ENCODE measurements around the gene SPINT4.
"Not testable (repeated sequence)": the region's sequence is repeated elsewhere in the genome, so short reads cannot be mapped to it uniquely, and the experiment has no call there.

The SPINT4 gene

DNA sequence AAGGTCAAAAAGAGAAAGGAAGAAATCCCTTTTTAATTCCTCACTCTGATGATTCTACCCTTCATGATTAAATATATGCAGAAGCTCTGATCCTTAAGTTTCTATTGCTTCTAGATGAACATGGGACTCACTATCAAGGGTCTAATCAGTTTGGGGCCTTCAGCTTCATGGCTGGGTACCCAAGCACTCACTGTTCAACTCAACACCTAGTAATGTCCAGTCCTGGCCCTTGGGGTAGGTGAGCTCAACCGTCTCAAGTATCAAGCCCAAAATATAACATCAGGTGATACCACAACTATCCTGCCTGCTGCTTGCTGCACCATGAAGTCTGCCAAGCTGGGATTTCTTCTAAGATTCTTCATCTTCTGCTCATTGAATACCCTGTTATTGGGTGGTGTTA lies at the start of gene SPINT4:
SPINT4 (plus strand) TSS at position 301 of the 400 bp plus-strand sequence; CDS start at position 322, 21 bp downstream.
- DNase-seq (ENCODE audit: low spot score) = no peak

DNA sequence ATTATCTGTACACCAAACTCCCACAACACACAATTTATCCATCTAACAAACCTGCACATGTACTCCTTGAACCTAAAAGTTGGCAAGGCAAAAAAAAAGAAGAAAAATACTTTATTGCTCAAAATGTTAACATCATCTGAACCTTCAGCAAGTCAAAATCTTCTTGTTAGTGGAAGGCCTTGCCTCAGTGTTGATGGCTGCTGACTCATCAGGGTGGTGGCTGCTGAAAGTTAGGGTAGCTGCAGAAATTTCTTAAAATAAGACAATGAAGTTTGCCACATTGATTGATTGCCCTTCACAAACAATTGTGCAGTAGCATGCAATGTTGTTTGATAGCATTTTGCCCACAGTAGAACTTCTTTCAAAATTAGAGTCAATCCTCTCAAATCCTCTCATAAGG lies 49.4 kb upstream of the SPINT4 start:
- no peak for DNase-seq (ENCODE audit: low spot score)

DNA sequence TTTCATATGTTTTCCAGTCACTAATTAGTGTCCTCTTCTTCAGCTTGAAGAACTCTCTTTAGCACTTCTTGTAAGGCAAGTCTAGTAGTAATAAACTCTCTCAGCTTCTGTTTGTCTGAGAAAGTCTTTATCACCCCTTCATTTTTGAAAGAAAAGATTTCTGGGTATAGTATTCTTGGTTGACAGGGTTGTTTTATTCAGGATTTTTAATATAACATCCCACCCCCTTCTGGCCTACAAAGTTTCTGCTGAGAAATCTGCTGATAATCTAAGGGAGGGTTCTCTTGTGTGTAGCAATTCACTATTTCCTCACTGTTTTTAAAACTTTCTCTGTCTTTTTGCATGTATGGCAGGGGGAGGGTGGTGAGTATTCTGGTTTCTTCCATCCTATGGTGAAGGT lies 42.5 kb upstream of the SPINT4 start:
- no peak for DNase-seq (ENCODE audit: low spot score)

DNA sequence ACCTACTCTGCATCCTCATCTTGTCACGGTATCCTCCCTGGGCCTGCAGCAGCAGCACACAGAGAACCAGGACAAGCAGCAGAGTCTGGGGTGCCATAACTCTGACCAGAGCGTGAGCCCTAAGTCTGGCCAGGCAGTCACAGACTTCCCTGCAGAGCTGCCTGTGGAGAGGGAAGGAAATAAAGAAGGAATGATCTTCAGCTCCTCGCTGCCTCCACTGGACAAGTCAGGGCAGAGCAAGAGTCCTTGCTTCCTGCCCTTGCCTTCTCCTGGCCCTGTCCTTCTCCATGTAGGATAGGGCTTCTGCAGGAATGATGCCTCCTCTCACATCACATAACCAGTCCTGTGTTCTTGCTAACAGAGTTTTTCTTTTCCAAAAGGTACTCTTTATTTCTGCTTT lies 36.3 kb upstream of the SPINT4 start:
- DNase-seq (ENCODE audit: low spot score) = no peak

DNA sequence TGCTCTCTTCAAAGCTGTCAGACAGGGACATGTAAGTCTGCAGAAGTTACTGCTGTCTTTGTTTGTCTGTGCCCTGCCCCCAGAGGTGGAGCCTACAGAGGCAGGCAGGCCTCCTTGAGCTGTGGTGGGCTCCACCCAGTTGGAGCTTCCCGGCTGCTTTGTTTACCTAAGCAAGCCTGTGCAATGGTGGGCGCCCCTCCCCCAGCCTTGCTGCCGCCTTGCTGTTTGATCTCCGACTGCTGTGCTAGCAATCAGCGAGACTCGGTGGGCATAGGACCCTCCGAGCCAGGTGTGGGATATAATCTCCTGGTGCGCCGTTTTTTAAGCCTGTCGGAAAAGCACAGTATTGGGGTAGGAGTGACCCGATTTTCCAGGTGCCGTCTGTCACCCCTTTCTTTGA lies 28.8 kb upstream of the SPINT4 start:
- not testable (repeated sequence) for DNase-seq (ENCODE audit: low spot score)

DNA sequence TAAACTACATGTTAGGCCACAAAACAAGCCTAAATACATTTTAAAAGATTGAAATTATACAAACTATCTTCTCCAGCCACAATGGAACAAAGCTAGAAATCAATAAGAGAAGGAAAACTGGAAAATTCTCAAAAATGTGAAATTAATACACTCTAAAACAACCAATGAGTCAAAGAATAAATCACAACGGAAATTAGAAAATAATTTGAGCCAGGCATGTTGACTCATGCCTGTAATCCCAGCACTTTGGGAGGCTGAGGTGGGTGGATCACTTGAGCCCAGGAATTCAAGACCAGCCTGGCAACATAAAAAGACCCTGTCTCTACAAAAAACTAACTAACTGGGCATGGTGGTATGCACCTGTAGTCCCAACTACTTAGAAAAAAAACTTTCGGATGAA lies 26.7 kb upstream of the SPINT4 start:
- no peak for DNase-seq (ENCODE audit: low spot score)

DNA sequence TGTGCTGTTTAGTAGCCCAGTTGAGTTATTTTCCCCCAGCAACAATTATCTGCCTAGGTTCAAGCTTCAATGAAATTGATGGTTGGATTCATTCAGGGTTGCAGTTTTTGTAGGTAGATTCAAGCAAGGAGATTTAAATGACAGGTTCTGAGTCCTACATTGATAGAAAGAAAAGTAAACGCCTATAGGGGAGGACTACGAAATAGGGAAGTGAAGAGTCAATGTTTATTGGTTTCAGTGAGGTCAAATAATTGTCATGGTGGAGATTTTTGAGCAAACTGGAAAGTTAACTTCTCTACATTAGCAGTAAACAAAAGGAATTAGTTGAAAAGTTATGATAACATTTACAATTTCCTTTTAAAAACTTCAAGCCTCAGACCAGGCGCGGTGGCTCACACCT lies 21.0 kb upstream of the SPINT4 start:
- DNase-seq (ENCODE audit: low spot score) = no peak

DNA sequence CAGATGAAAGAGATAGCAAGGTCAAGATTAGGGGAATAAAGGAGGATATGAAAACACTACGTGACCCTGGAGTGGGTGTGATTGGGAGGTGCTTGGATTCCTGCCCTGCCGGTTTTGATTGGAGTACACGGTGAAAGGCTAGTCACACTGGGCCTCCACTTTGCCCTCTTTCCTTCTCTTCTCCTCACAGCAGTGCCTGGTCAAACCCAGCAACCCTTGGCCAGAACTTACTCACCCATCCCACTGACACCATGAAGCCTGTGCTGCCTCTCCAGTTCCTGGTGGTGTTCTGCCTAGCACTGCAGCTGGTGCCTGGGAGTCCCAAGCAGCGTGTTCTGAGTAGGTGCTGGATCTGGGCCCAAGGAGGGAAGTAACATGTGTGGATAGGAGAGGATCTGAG lies 20.3 kb upstream of the SPINT4 start, which contains the start of gene WFDC13:
WFDC13 (plus strand) TSS at position 166 of the 400 bp plus-strand sequence; CDS start at position 252, 86 bp downstream.
- DNase-seq (ENCODE audit: low spot score) = no peak

DNA sequence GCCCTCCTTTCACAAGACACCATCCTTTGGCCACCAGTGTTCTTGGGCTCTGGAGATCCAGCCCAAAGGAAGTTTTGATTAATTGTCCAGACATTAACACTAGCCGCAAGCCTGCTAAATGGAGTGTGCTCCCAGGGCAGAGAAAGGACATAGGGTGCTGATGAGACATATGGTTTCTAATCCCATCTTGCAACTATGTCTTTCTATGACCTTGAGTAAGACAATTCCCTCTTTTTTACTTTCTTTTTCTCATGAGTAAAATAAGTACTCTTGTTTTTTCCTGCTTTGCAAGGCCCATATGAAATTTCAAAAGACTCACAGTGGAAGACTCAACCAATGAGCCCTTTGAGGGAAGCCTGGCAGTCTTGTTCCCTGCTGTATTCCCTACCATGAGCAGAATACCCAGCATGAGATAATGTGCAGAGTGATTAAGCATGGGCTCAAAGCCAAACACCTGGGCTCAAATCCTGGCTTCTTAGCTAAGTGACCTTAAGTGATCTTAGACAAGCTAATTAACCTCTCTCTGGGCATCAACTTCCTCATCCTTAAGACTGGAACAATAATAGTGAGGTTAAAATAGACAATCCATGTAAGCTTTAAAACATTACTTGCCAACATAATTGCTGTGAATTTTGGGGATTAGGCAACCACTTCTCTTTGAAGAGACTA lies 17.0 kb upstream of the SPINT4 start, which contains the start of gene WFDC10B:
WFDC10B (minus strand) TSS at position 51 of the 669 bp plus-strand sequence. CDS start 19,027 bp downstream, outside the sequence.
- no peak for DNase-seq (ENCODE audit: low spot score)

DNA sequence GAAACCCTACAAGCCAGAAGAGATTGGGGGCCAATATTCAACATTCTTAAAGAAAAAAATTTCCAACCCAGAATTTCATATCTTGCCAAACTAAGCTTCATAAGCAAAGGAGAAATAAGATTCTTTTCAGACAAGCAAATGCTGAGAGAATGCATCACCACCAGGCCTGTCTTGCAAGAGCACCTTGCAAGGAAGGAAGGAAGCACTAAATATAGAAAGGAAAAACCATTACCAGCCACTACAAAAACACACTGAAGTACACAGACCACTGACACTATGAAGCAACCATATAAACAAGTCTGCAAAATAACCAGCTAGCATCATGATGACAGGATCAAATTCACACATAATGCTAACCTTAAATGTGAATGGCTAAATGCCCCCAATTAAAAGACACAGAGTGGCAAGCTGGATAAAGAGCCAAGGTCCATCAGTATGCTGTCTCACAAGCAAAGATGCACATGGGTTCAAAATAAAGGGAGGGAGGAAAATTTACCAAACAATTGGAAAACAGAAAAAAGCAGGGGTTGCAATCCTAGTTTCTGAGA lies 5.9 kb upstream of the SPINT4 start:
- DNase-seq (ENCODE audit: low spot score) = not testable (repeated sequence)

DNA sequence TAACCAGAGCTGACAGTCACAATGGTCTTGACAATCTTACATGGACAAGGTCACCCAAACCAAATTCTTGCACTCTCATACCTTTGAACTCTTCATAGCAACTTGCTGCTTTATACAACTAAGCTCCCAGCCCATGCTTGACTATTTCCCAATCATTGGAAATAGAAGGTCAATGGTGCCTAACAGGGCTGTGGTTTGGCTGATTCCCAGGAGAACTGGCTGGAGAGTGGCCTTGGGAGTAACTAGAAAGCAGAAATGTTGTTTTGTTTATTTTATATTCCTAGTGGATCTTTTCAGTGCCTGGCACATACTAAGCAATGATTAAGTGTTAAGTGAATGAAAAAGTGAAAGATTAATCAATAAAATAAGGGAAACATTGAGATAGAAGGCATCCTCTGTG lies 3.0 kb downstream of the SPINT4 start:
- DNase-seq (ENCODE audit: low spot score) = no peak

DNA sequence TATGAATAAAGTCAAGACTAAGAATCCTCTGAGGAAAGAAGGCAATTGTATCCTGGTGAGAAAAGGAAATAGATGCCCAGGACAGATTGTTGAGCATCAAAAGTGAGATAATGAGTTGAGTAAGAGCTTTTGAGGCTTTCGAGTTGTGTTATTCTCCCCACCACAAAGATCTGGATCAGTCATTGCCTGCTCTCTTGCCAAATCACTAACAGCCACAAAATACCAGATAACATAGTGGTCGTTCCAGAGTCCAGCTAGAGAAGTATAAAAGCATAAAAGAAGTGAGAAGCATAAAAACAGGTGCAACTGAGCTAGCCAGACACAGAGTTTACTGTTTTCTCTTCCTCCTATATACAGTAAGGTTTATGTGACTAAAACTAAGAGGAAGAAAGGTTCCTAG lies 4.9 kb downstream of the SPINT4 start:
- DNase-seq (ENCODE audit: low spot score) = no peak

DNA sequence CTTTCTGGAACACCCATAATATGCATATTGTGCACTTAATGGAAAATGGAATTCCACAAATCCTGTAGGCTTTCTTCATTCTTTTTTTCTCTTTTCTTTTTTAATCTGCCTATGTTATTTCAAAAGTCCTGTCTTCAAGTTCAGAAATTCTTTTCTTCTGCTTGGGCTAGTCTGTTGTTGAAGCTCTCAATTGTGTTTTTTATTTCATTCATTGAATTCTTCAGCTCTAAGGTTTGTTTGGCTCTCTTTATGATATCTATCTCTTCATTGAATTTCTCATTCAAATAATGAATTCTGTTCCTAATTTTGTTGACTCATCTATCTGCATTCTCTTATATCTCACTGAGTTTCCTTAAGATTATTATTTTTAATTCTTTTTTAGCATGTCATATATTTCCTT lies 10.1 kb downstream of the SPINT4 start:
- DNase-seq (ENCODE audit: low spot score) = no peak

DNA sequence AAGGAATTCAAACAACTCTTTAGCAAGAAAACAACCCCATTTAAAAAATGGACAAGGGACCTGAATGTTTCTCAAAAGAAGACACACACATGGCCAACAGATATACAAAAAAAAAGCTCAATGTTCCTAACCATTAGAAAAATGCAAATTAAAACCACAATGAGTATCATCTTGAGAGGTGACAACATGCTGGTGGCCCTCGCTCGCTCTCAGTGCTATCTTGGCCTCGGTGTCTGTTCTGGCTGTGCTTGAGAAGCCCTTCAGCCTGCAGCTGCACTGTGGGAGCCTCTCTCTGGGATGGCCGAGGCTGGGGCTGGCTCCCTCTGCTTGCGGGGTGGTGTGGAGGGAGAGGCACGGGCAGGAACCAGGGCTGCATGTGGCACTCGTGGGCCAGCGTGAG lies 13.4 kb downstream of the SPINT4 start:
- no peak for DNase-seq (ENCODE audit: low spot score)

DNA sequence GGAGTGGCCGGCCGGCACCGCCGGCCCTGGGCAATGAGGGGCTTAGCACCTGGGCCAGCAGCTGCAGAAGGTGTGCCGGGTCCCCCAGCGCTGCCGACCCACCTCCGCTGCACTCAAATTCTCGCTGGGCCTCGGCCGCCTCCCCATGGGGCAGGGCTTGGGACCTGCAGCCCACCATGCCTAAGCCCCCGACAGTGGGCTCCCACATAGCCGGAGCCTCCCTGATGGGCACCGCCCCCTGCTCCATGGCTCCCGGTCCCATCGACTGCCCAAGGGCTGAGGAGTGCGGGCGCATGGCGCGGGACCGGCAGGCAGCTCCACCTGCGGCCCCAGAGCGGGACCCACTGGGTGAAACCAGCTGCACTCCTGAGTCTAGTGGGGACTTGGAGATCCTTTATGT lies 13.8 kb downstream of the SPINT4 start:
- DNase-seq (ENCODE audit: low spot score) = no peak

DNA sequence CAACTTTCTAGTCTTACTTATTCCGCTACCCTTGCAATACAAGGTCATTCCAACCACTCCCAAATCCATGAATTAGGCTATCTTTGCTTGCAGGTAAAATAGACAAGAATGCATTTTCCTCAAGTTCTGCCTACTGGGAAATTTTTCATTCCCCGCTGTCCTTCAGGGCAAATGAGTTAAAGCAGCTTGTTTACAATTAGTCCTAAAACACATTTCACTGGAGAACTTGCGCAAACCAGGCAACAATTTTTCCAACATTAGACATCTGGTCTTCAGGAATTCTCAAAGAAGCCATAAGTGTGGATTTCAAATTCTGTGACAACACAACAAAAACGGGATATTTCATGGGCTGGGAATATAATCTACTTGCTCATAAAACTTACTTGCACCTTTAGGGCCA lies 20.4 kb downstream of the SPINT4 start:
- DNase-seq (ENCODE audit: low spot score) = no peak

DNA sequence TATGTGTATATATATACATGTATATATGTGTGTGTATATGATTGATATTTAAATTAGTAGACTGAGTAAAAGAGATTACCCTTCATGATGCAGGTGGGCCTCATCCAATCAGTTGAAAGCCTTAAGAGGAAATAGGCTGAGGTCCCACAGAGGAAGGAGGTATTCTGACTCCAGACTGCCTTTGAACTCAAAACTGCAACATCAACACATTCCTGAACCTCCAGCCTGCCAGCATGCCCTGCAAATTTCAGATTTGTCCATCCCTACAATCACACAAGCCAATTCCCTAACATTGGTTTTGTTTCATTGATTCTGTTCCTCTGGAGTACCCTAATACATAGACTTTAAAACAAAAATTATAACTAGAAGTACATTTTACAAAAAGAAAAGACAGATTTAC lies 22.9 kb downstream of the SPINT4 start:
- DNase-seq (ENCODE audit: low spot score) = no peak

DNA sequence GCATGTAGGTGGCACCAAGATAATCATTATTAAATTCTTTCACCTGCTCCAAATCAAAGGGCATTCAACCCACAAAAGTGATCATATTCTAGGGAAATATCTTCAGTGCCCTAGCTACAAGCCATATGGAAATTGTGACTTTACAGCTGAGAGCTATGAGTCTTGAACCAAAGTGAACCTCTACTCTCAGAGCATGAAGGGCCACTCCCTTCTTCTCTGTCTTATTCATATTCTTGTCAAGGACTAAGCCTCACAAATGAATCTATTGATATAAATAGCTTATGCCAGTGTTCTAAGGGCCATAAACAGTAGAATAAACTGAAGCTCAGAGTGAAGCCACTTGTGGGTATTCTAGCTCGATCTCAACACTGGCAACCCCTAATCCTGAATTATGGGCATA lies 29.6 kb downstream of the SPINT4 start:
- no peak for DNase-seq (ENCODE audit: low spot score)

DNA sequence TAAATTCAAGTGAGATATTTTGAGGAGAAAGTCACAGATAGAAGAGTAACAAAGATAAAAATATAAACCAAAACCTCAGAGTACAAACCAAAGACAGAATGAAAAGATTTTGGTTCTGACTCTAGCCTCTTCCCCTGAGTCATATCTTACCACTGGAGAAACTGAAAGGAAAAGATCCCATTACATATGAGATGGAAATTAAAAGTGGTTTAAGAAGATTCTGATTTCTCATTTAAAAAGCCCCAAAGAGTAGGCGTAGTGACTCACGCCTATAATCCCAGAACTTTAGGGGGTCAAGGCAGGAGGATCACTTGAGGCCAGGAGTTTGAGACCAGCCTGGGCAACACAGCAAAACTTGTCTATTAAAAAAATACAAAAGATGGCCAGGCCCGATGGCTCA lies 30.6 kb downstream of the SPINT4 start:
- no peak for DNase-seq (ENCODE audit: low spot score)

DNA sequence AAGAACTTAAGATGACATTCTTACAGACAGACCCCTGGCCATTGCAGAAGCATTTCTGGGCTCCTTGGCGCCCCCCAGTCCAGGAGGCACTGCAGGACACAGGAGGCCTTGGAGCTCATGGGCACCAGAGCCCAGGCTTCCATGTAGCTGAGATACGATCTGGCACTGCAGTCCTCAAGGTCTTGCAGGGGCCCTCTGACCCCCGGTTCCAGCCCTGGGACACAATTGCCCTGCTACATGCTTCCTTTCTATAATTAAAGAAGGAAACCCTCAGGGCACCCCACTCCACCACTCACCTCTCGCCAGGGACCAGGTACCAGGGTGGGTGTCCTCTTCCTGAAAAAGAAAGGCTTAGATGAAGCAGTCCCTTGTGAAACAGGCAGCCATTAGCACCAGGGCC lies 35.9 kb downstream of the SPINT4 start:
- no peak for DNase-seq (ENCODE audit: low spot score)

DNA sequence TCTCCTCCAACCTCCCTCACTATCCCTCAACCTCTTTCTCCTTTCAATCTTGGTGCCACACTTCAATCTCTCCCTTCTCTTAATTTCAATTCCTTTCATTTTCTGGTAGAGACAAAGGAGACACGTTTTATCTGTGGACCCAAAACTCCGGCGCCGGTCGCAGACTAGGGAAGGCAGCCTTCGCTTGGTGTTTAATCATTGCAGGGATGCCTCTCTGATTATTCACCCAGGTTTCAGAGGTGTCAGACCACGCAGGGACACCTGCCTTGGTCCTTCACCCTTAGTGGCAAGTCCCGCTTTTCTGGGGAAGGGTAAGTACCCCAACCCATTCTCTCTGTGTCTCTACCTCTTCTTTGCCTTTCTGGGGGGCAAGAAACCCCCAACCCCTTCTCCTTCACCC lies 37.8 kb downstream of the SPINT4 start:
- not testable (repeated sequence) for DNase-seq (ENCODE audit: low spot score)

DNA sequence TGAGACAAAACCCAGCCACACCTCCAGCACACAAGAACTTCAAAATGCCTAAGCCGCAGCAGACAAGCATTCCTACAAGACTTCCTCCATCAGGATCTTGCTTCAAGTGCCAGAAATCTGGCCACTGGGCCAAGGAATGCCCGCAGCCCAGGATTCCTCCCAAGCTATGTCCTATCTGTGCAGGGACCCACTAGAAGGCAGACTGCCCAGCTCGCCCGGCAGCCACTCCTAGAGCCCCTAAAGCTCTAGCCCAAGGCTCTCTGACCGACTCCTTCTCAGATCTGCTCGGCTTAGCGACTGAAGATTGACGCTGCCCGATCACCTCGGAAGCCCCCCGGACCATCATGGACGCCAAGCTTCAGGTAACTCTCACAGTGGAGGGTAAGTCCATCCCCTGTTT lies 39.8 kb downstream of the SPINT4 start:
- DNase-seq (ENCODE audit: low spot score) = not testable (repeated sequence)

DNA sequence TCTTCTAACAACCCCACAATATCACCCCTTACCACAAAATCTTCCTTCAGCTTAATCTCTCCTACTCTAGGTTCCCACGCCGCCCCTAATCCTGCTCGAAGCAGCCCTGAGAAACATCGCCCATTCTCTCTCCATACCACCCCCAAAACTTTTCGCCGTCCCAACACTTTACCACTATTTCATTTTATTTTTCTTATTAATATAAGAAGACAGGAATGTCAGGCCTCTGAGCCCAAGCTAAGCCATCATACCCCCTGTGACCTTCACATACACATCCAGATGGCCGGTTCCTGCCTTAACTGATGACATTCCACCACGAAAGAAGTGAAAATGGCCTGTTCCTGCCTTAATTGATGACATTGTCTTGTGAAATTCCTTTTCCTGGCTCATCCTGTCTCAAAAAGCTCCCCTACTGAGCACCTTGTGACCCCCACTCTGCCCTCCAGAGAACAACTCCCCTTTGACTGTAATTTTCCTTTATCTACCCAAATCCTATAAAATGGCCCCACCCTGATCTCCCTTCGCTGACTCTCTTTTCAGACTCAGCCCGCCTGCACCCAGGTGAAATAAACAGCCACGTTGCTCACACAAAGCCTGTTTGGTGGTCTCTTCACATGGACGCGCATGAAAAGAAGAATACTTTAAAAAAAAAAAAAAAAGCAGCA lies 42.6 kb downstream of the SPINT4 start:
- DNase-seq (ENCODE audit: low spot score) = not testable (repeated sequence)
